HG02623 (cell line): Measurements from ENCODE around the gene PDCD7.

Experiments
- ATAC-seq: cut with Tn5 transposase; IDR thresholded peaks from one replicate; pipeline ENCODE4 v1.9.1; 2021; ENCODE audit warnings: moderate library complexity; ENCODE audit not compliant: unreplicated experiment

The PDCD7 gene

GRCh38 chr15:65092911-65093792, 40.5 kb downstream of the PDCD7 start:
- no peak for ATAC-seq

- ATAC-seq = no peak
These were observed 41.5 kb downstream of the PDCD7 start for GRCh38 chr15:65091946-65092770.

GRCh38 chr15:65089206-65089824, 44.3 kb downstream of the PDCD7 start:
- no peak for ATAC-seq

GRCh38 chr15:65088643-65089021, 45.0 kb downstream of the PDCD7 start:
- no peak for ATAC-seq

- no peak for ATAC-seq
These were observed 45.5 kb downstream of the PDCD7 start for GRCh38 chr15:65087873-65088642.

- ATAC-seq = no peak
These were observed 46.2 kb downstream of the PDCD7 start for GRCh38 chr15:65087411-65087810.

GRCh38 chr15:65086680-65087111, 46.9 kb downstream of the PDCD7 start:
- ATAC-seq = no peak

- ATAC-seq = no peak
These were observed 47.5 kb downstream of the PDCD7 start for GRCh38 chr15:65085990-65086679.

- no peak for ATAC-seq
These were observed 48.3 kb downstream of the PDCD7 start for GRCh38 chr15:65085207-65085753.

GRCh38 chr15:65084500-65085206, 49.0 kb downstream of the PDCD7 start:
- ATAC-seq = no peak

- no peak for ATAC-seq
These were observed 50.3 kb downstream of the PDCD7 start for GRCh38 chr15:65083262-65083701.

GRCh38 chr15:65082303-65082953, 51.2 kb downstream of the PDCD7 start:
- ATAC-seq = no peak

GRCh38 chr15:65081758-65082157, 51.9 kb downstream of the PDCD7 start:
- ATAC-seq = no peak

GRCh38 chr15:65081270-65081669, 52.3 kb downstream of the PDCD7 start:
- no peak for ATAC-seq

GRCh38 chr15:65079580-65079979, 54.0 kb downstream of the PDCD7 start:
- no peak for ATAC-seq

GRCh38 chr15:65077981-65078352, 55.6 kb downstream of the PDCD7 start:
- no peak for ATAC-seq

- no peak for ATAC-seq
These were observed 56.2 kb downstream of the PDCD7 start for GRCh38 chr15:65077291-65077980.
